Fibroblast of skin of abdomen (primary cell): ENCODE data around the gene PAPPA2.
"Not testable (repeated sequence)": the region's sequence is repeated elsewhere in the genome, so short reads cannot be mapped to it uniquely, and the experiment has no call there.

ENCODE experiments used
- DNase-seq: peaks from one replicate; pipeline ENCODE4 v3.0.0-alpha.2; 2013

The PAPPA2 gene

DNA sequence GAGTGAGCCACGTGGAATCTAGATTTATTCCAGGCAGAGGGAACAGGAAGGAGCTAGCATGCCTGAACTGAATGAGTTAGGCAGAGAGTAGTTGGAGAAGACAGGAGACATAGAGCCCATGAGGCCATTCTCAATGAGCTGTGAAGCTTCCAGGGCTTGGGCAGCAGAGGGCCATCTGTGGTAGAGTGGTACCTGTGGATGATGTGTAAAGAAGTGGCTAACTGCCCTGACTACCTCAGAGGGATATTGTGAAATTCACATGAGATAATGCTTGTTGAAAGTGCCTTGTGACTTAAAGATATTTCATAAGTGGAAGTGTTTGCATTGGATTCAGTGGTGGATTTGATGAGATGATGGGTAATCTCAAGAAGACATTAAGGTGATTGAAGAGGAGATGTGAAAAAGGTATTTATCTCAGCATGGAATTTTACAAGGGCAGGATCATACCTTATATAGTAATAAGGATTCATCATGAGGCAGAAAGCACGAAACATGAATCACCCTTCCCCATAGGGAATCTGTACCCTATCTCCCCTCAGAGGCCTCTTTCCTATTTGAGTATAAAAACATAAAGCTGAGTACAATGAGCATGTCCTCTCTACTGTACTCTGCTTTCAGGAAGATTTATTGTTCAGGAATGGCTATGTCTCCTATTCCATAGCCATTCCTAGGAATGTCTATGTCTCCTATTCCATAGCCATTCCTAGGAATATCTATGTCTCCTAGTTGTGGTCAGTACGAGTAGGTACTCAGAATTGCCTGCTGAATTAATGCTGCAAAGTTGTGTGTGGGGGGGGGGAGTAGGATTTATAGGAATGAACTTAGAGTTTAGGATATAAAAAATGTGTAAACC, 146.8 kb downstream of the PAPPA2 start:
- DNase-seq: peak; percentile 62

DNA sequence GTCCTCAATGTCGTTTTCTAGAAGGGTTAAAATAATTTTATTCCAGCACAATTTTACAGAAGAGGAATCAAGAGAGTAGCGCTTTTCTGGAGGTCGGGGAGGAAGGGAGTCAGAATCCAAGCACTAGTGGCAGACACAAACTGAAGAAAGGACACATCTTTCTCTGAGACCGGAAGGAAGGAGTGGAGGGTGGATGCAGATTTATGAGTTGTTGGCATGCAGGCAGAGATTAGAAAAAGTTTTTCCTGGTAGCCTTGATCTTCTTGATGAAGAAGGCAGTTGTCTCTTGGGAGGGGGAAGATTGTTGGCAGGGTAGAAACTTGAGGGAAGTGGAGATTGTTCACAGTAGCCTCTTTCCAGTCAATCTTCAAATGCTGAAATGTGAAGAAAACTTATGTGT, 149.8 kb downstream of the PAPPA2 start:
- DNase-seq: no peak

DNA sequence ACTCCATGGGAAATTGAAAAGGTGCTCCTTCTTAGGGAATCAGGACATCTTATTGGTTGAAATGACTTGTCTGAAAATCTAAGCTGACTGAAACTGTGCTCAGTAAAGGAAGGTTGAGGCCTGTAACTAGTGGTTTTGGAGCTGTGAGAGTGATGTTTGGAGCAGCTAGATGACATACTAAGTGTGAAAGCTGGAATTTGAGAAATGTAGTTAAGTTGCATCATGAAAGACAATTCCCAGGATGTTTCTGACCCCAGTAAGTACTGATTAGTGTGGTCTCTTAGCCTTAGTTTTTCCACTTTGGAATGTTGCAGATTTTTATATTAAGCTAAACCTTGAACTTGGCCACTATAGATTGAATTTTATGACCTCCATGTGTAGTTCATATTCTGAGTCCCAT, 154.9 kb downstream of the PAPPA2 start:
- peak; percentile 76 for DNase-seq

DNA sequence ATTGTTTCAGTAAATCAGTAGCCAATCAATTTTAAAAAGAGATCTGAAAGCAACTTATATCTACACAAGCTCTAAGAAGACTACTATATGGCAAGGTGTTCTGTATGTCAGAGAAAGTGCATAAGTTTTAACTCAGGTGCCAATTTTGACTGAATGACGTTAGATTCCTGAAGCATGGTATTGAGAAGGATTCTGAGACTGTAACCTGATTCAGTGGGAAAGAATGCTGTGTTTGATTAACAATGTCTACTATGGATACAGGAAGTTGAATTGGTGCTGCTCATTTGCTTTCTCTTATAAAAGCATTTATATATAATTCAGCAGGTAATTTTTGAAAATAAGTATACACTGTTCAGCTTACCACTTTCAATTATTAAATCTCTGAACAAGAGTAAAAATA, 156.3 kb downstream of the PAPPA2 start:
- DNase-seq: peak; percentile 17

DNA sequence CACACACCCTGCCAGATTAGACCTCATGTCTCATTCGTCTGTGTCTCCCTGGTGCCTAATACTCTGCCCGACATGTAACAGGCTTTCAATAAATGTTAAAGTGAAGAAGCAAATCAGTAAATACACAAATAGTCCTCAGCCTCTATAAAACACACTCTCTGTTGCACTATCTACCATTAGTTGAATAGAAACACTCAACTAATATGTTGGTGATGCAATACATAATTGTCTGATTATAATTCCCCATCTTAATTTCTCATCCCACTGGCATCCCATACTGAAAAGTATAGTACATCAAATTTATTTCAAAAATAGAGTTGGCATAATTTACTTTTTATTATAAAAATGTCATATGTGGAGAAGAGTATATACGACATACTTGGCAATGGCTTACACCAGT, 162.4 kb downstream of the PAPPA2 start:
- DNase-seq: no peak

DNA sequence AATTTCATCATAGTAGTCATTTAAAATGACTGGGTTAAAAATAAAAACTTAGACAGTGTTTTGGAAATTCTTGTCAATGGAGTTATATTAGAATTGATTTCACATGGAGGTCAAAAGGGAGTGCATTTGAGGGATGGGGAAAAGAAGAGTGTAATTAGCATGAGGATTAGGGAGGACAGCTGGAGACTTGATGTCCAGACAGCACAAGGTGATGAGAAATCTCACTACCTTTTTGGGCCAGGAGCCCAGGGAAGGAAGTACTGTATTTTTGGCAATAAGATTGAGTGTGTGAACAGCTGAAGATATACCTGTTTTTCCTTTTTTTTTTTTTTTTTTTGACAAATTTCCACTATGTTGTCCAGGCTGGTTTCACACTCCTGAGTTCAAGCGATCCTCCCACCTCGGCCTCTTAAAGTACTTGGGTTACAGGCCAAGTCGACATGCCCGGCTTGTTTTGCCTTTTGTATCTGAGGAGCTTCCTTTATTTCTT, 163.6 kb downstream of the PAPPA2 start:
- DNase-seq: no peak

DNA sequence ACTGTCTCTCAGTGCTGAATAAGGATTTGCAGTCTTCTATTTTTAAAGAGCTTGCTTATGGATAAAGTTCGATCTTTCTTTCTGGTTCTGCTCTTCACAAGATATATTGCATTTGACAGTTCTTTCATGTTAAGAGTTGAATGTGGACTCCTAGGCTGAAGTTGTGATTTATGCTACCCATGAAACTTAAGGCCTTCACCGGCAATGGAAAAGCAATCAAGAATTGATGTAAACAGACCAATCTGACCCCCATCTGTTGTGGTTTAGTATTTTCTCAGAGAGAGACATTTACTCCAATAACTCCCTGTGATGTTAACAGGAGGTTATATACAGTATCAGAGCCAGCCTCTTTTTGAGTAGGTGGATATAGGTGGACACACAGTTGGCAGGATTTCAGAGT, 165.8 kb downstream of the PAPPA2 start:
- DNase-seq: no peak

DNA sequence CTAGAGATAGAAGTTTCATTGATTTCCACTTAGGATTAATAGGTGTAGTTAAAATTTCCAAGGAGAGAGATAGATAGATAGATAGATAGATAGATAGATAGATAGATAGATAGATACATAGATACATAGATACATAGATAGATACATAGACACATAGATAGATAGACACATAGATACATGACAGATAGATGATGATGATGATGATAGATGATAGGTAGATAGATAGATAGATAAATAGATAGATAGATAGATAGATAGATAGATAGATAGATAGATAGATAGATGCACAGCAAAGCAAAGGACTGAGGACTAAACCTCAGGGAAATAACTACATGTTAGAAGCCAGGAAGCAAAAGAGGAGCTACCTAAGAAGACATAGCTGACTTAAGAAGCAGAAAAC, 171.8 kb downstream of the PAPPA2 start:
- not testable (repeated sequence) for DNase-seq

DNA sequence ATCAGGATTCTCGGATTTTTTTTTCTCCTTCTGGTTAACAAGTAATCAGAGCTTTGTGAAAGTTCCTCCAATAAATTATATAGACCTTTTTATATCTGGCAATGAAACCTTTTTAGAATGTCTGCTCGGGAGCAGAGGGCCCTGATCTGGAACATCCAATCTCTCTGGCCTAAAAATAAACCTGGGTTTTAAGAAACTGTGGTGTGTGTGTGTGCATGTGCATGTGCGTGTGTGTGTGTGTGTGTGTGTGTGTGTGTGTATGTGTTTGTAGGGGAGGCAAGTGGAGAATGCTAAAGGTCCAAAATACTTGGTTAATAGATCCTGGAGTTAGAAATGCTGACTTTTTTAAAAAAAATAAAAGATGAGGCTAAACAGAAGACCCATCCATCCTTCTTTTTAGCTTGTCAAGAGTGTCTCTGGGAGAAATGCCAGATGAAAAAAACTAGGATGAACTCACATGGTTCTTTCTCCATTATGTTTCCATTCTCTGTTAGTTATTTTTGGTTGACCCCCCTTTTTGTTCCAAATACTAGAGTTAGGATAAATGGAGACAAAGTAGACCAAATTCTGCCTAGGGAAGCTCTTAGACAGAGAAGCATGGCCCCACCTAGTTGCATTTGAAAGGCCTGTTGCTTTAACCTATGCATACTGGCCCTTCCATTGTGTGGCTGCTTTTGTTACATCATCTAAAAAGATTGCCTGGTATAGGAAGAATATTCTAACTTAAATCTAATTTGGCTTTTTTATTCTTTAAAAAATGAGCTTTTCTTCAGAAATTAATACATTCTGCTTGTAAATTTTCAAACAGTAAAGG, 175.9 kb downstream of the PAPPA2 start:
- DNase-seq: peak; percentile 13

DNA sequence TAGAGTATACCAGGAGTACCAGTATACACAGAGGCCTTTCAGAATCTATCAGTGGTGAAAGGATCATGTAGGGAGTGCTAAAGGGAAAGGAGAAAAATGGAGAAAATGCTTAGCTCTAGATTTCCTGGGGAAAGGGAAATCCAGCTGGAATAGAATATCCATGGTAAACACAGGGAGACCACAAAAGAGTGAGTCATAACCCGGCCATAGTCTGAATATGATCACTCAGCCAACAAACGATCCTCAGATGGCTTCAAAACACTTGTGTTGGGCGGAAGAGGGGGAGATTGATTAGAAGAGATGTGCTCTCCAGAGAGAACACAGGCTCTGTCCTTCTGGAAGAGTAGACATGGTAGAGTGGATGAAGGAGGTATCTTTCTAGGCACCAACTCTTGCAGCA, 180.6 kb downstream of the PAPPA2 start:
- peak; percentile 80 for DNase-seq

DNA sequence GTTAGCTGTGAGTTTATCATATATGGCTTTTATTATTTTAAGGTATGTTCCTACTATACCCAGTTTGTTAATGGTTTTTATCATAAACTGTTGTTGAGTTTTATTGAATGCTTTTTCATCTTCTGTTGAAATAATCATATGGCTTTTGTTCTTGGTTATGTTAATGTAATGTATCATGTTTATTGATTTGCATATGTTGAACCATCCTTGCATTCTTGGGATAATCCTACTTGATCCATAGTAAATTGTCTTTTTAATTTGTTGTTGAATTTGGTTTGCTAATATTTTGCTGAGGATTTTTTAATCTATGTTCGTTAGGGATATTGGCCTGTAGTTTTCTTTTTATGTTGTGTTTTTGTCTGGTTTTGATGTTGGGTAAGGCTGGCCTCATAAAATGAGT, 185.6 kb downstream of the PAPPA2 start:
- no peak for DNase-seq

DNA sequence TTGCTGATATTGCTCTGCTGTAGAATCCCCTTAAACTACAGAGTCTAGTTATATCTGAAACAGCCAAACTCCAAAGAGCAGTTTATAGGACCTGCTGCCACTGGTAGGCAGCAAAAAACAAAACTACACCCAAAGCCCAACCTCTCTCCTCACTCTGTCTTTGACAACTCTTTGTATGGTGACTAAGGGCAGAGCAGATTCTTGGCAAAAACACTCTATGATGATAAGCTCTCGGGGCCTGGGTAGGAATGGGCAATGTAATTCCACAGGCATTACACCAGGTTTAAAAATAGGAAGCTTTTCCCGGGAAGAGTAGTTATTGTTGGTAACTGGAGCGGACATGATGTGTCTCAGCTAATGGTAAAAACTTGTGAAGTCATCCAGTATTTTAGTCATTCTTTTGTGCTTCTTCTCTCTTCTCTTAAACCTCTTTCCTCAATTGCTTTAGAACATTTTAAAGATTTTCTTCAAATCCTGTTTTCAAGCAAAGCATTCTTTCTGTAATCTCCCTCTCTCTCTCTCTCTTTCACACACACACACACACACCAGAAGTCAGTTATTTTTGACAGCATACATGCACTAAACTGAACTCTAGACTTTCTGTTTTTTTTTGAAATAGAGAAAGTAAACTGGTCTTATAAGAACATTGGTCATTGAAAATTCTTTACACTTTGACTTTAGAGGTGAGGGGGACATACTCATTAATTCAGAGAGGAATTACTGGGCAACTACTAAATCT, 193.5 kb downstream of the PAPPA2 start:
- peak; percentile 94 for DNase-seq

DNA sequence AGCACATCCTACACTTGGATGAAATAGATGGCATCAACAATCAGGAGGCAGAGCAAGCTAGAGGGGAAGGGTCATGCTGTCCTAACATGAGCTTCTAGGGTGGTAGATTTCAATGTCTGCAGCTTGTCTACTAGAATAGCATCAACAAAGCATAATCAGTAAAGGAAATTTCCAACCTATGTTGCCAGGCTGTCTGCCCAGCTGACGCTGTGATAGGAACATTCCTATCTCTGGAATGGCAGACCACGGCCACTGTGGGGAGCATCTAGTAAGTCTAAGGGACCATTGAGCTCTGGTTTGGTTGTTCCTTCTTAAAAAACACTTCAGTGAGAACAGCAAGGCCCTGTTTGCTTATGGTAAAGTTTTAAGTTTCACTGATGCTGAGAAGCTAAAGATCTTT, 206.8 kb downstream of the PAPPA2 start:
- DNase-seq: no peak

DNA sequence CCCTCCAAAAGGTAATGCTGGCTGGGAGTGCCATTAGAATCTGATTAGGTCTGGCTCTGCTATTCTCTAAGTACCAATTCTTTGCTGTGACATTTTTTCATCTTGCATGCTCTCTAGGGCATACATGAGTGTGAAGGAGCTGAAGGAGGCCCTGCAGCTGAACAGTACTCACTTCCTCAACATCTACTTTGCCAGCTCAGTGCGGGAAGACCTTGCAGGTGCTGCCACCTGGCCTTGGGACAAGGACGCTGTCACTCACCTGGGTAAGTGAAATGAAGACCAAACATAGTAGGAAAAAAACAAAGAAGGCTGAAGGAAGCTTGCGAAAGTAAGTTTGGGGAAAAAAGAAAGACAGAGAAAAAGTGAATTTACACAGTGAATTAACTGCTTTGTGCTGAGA, 207.9 kb downstream of the PAPPA2 start:
- no peak for DNase-seq

DNA sequence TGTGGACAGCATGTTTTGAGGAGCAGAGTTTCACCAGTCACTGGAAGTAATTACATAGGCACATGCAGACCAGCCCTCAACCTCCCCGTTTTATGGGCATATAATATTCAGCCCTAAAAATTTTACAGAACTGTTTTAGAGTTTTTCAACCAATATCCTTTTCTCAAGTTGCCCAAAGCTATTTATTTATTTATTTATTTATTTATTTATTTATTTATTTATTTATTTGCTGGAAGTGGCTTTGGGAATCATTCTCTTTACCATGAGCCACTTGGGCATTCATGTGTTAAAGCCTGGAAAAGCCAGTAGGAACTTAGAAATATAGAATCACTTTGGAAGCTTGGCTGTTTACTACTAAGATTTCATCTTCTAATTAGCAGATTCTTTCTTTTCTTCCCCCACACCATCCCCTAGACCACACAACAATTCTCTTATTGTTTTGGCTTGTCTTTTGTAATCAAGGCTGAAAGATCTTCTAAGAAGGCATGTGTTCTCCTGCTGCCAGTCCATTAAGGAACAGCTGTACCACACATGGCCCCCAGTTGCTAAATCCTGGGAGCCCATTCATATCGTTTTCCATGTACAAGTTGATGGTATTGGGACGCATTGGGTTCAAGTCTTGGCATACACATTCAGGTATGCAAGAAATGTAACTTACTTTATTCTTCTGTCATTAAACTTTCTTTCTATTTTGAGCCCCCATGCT, 220.0 kb downstream of the PAPPA2 start:
- no peak for DNase-seq

DNA sequence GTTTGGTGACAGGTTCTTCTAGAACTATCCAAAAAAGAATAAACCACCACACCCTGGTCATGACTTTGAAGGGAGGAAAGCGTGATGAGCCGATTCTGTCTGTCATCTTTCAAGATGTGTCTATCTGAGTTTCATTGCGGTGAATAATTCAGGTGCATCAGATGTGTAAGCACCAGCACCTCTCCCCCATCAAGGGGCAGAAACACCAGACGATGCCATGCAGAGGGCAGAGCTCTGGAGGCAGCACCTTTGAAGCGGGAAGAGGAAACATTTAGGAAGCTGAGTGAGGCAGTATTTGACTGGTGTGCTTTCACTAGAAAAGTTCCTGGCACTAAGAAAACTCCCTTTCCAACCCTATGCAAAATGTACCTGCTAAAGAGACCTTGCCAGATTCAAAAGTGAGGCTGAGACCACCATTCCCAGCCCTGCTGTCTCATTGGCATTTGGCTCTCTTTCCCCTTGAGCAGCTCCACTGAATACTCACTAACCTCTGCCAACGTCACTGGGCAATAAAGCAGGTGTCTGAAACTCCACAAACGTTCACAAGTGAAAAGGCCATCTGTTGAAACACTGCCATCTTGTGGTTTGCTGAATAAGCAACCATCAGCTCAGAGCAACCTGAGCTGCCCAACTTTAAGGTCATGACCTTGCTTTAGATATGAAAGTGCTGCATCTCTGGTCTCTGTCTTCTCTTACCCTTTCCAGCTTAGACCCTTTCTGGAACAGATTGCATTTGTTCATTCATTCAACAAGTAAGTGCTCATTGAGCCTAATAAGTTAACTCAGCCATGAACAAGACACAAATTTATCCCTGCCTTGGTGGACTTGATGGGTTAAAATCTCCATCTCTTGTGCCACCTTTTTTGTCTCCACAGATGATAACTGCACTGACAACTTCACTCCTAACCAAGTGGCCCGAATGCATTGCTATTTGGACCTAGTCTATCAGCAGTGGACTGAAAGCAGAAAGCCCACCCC, 228.6 kb downstream of the PAPPA2 start:
- DNase-seq: peak; percentile 47

DNA sequence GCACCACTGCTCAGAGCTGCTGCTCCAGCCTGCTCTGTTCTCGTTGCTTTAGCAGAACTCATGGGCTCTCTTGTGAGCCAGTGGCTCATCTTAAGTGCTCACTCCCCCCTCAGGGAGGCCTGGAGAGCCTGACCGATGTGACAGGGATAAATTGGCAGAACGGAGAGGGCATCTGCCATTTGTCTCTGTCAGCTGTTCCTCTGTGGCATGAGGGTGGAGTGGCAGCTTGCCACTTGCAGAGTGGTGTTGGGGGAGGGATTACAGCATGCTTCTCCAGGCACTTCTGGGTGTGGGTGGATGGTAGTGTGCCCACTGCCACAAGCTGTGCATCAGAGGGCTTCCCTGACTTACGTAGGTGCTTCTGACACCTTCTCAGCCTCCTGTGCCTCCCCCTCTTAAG, 229.5 kb downstream of the PAPPA2 start:
- DNase-seq: no peak

DNA sequence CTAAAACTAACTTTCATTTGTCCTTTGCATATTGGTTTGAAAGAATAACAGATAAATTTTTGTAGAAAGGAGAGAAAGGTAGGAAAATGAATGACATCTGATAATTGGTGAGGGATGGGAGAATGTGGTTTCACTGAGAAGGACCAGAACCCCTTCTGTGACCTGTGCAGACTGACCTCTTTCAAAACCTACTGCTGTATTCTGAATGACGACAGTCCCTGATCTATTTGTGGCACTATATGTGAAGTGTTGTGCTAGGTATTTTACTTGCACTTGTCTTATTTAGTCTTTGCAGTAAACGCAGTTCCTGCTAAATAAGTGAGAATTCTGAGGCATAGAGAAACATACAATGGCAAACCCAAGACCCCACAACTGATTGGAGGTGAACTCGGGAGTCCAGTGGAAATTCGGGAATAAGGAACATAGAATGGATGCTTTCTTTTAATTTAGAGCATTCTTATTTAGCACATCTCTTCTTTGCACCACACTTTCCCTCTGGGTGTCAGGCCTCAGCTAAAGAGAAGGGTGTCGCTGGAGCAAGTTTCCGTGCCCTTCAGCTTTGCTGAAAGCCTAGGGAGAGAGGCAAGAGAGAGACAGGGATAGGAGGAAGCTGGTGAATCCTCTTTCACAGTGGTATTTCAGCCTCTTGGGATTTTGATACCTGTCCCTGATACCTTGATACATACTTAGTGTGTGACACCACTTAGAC, 230.2 kb downstream of the PAPPA2 start:
- no peak for DNase-seq

DNA sequence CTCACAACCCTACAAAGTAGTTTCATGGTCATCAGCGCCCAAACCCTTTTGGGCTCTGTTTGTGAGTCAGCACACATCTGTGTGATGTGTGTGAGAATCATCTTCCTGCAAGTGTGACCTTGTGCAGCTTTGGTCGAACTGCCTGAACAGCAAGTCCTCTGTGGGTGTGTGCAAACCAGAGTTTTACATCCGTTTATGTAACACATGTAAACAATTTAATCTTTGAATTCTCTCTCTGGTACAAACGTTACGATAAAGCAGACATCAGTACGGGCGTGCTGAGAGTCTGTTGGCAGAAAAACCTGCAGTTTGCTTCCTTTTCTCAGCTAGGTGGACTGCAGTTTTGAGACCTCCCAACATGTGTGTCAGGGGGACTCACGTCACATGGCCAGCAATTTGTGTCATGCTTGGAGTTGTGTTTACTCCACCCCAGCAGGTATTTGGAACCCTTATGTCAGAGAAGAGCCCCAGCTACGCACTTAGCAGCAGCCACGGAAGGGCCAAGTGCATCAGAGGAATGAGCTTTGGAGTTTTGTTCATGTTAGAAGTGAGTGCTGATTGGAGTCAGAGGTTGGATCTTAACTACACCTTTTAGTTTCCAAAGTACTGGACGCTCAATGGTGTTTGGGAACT, 230.8 kb downstream of the PAPPA2 start:
- DNase-seq: peak; percentile 6

DNA sequence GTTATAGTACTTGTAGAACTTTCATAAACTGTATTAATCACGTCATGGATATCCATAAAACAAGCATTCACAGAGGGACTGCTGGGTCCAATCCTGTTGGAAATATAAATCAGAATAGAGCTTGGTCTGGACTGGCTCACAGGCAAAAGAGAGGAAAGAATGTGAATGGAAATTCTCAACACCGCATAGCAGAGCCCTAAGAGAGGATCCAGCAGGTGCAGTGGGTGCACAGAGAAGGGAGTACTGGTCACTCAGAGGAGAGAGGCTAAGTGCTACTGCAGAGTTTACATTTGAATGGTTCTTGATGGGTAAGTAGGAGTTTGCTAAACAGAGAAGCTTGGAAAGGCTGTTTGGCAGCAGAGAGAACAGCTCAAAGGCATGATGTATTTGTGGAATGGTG, 231.7 kb downstream of the PAPPA2 start:
- no peak for DNase-seq
